SK-N-MC (cell line): Measurements from ENCODE around the gene MPZ.

Source experiments
- DNase-seq: peaks from one replicate; pipeline ENCODE4 v3.0.0-alpha.2; 2011; ENCODE audit warnings: low read depth, low spot score
- H3K27ac ChIP-seq: fragments of 200-600 bp; sonication (generic); 2 replicates; pipeline ENCODE4 v1.5.1; 2016; ENCODE audit warnings: mixed run types
- H3K36me3 ChIP-seq: fragments of 200-600 bp; sonication (generic); 2 replicates; pipeline ENCODE4 v1.6.1; 2017; ENCODE audit warnings: antibody characterized with exemption, low read length, mixed read lengths; ENCODE audit not compliant: insufficient read depth
- H3K4me3 ChIP-seq: fragments of 200-600 bp; sonication (generic); 2 replicates; pipeline ENCODE4 v1.5.1; 2016
- H3K9ac ChIP-seq: fragments of 200-600 bp; sonication (generic); 2 replicates; pipeline ENCODE4 v1.8.0; 2017; ENCODE audit warnings: mixed run types, mixed read lengths; ENCODE audit not compliant: insufficient read length
- H3K9me3 ChIP-seq: fragments of 200-600 bp; sonication (generic); 2 replicates; pipeline ENCODE4 v1.6.1; 2017; ENCODE audit warnings: low read depth, mild to moderate bottlenecking, antibody characterized with exemption, low read length, moderate library complexity, mixed read lengths
- EZH2 ChIP-seq: fragments of 200-600 bp; sonication (generic); IDR thresholded peaks from one replicate; pipeline ENCODE4 v1.6.1; 2017; ENCODE audit warnings: antibody characterized with exemption
- FOXP2 ChIP-seq: optimal IDR thresholded peaks from 2 replicates; pipeline ENCODE3; 2011; ENCODE audit warnings: mild to moderate bottlenecking, moderate library complexity; ENCODE audit not compliant: insufficient read depth; ENCODE audit errors: extremely low read length, control extremely low read depth
- POLR2AphosphoS5 ChIP-seq: IDR thresholded peaks from 2 replicates; pipeline ENCODE4 v1.6.1; 2012; ENCODE audit warnings: mild to moderate bottlenecking, low read depth, low read length, borderline replicate concordance

MPZ gene

DNA sequence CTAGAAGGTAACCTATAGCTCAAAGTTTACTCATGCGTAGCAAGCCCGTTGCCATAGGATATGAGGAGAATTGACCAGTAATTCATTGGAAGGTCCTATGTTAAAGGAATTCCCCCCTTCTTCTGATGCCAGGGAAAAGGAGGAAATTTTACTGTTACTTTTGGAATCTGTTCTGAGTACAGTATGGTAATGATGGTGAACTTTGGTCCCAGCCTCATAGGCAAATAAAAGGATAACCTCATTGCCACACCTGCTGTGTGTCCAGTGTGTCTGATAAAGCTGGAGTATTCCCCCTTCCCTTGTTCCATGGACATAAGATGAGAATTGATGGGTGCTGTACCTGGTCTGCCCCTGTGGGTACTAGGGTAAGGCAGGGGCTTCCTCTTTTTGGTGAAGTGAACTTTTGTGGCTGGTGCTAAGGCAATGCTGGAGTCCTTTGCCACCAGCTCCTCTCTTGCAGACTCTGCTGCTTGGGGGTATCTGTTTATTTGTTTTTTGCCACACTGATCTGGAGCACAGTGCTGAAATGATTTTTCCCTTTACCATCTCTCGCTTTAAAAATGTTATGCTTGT is 22.2 kb downstream of the MPZ start:
- H3K27ac ChIP-seq, result no peak overlapping the region
- no peak overlapping the region for H3K4me3 ChIP-seq
- no peaks in the 10 kb centered on the region for H3K9me3 ChIP-seq
- TF ChIP-seq EZH2 (no peak), FOXP2 (no peak), POLR2AphosphoS5 (no peak)
- H3K9ac ChIP-seq, result no peak overlapping the region
- H3K36me3 ChIP-seq, result no peaks in the 10 kb centered on the region
- no peak for DNase-seq

DNA sequence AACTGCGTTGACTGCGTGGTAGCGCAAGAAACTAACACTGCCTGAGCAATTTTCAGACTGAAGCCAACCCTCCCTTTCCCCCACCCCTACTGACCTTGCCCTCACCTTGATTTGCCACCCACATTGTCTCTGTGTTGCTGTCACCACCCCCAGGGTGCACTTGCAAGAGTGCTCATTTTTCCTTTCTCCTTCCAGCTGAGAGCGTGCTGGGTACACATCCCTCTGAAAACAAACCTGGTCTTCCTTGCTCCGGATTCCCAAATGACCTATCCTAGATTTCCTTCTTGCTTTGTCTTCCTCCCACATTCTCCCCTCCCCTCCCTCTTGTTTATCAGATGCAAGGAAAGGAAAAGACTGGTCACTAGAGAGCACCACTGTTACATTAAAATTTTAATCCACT is 24.2 kb downstream of the MPZ start:
- no peak overlapping the region for H3K9ac ChIP-seq
- H3K27ac ChIP-seq, result no peak overlapping the region
- H3K4me3 ChIP-seq, result no peak overlapping the region
- H3K36me3 ChIP-seq, result no peaks in the 10 kb centered on the region
- no peak for DNase-seq
- no peaks in the 10 kb centered on the region for H3K9me3 ChIP-seq
- TF ChIP-seq POLR2AphosphoS5, result no peak
- no peak for TF ChIP-seq FOXP2
- no peak for TF ChIP-seq EZH2

DNA sequence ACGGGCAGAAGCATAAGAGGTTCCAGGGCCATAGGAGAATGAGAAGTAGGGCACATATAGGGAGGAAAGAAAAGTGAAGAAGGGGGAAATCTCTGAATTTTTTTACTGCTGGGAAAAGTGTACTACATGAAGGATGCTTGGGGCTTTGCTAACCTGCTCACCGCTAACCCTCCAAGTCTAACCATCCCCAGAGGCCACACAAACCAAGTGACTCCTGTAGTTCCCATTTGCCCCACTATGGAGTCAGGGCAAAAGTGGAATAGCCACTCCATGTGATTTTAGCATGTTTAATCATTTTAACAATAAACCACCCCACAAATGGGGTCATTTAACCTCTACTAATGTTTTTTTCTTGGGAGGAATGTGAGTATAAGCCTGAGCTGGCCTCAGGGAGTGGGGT is 24.7 kb downstream of the MPZ start:
- Histone ChIP-seq H3K4me3 (no peak overlapping the region), H3K27ac (no peak overlapping the region), H3K36me3 (no peaks in the 10 kb centered on the region), H3K9ac (no peak overlapping the region), H3K9me3 (no peaks in the 10 kb centered on the region)
- DNase-seq, result no peak
- TF ChIP-seq FOXP2 (no peak), POLR2AphosphoS5 (no peak), EZH2 (no peak)

DNA sequence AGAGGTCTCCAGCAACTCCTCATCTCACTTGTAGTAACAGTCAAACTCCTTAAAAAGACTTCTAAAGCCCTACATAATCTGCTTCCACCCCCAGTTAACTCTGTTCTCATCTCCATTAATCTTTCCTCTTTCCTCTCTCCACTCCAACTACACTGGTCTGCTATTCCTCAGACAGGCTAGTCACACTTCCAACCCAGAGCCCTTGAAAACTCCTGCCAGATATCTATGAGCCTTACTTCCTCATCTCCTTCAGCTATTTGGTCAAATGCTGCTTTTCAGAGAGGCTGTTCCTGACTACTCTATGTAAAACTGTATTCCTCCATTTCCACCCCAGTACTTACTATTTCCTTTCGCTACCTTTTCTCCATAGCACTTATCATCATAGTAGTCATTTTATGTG is 26.8 kb downstream of the MPZ start:
- Histone ChIP-seq H3K27ac (no peak overlapping the region), H3K4me3 (no peak overlapping the region), H3K9ac (no peak overlapping the region), H3K9me3 (no peaks in the 10 kb centered on the region), H3K36me3 (no peaks in the 10 kb centered on the region)
- TF ChIP-seq POLR2AphosphoS5 (no peak), EZH2 (no peak), FOXP2 (no peak)
- no peak for DNase-seq

DNA sequence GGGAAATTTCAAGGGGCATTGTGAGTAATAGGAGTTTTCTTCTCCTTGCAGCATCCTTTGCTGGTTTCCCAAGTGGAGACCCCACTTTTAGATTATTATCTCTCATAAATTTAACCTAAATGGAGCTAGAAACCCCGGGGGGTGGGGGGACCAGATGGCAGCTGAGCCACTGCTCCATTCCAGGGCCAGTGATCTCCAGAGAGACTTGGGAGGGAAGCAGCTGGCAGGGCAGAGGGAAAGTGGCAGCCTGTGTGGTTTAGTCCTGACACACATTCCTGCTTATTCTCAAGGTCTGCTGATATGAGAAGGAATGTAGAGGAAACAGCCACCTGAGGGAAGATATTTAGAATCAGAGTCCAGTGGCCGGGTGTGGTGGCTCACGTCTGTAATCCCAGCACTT is 34.9 kb downstream of the MPZ start:
- no peak for TF ChIP-seq FOXP2
- TF ChIP-seq EZH2, result no peak
- no peak for TF ChIP-seq POLR2AphosphoS5
- H3K27ac ChIP-seq, result no peak overlapping the region
- H3K9ac ChIP-seq, result no peak overlapping the region
- H3K36me3 ChIP-seq, result no peaks in the 10 kb centered on the region
- no peak overlapping the region for H3K4me3 ChIP-seq
- H3K9me3 ChIP-seq, result no peaks in the 10 kb centered on the region
- DNase-seq, result no peak

DNA sequence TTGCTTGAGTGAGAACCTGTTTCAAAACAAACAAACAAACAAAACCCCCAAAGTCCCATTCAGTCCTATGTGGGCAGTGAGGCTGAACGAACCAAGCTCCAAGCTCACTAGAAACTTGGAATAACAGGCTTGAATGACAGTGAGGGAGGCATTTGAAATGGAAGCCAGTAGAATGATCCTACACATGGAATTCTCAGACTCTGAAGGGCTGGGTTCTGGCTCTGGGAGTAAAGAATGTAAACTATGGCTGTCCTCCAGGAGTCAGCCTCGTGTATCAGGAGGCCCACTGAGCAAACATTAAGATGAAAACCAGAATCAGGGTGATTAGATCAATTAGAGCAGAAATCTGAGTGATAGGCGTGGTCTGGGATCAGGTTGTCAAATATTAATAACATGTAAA is 36.4 kb downstream of the MPZ start:
- H3K36me3 ChIP-seq, result no peaks in the 10 kb centered on the region
- no peak for TF ChIP-seq POLR2AphosphoS5
- no peak for TF ChIP-seq EZH2

DNA sequence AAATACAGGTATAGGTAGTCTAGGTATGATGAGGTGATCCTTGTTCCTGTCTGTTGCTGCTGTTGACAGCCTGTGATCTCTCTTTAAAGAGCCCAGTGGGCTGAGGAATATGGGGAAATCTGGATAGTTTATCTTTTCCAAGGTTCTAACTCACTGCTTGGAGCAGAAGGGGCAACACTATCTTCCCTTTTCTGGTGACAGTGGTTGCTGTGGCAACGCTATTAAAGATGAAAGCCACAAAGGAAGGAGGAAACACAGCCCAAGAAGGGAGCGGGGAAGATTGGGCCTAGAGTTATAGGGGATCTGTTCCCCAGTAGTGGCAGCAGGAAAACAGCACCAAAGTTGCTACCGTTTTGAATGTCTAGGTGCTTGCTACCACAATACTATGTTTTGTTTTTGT is 42.4 kb downstream of the MPZ start:
- Histone ChIP-seq H3K9ac (no peak overlapping the region), H3K27ac (no peak overlapping the region), H3K36me3 (no peaks in the 10 kb centered on the region), H3K4me3 (no peak overlapping the region), H3K9me3 (no peaks in the 10 kb centered on the region)
- TF ChIP-seq EZH2 (no peak), FOXP2 (no peak), POLR2AphosphoS5 (no peak)
- DNase-seq, result no peak

More for the DNA sequence above, 36.4 kb downstream of the MPZ start:
- H3K9me3 ChIP-seq, result no peaks in the 10 kb centered on the region
- no peak overlapping the region for H3K27ac ChIP-seq
- H3K9ac ChIP-seq, result no peak overlapping the region
- H3K4me3 ChIP-seq, result no peak overlapping the region
- DNase-seq, result no peak

DNA sequence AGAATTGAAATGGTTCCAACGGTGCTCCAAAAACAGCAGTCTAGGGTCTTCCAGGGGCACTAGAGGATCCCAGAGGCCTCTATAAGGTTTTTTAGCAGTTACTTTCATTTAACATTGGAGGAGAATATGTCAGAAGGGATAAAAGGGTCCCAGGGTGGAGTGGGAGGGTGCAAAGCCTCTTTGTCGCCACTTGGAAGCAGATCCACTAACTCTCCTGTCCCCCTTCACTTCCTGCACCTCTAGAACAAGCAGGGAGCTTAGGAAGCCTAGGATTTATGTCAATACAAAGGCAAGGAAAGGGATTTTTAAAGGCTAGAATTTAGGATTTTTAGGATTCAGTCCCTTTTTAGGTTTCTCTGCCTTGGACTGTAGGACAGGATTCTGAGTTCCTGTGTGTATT is 42.9 kb downstream of the MPZ start:
- no peak for DNase-seq
- Histone ChIP-seq H3K36me3 (no peaks in the 10 kb centered on the region), H3K4me3 (no peak overlapping the region), H3K27ac (no peak overlapping the region), H3K9ac (no peak overlapping the region), H3K9me3 (no peaks in the 10 kb centered on the region)
- no peak for TF ChIP-seq FOXP2
- TF ChIP-seq EZH2, result no peak
- no peak for TF ChIP-seq POLR2AphosphoS5

DNA sequence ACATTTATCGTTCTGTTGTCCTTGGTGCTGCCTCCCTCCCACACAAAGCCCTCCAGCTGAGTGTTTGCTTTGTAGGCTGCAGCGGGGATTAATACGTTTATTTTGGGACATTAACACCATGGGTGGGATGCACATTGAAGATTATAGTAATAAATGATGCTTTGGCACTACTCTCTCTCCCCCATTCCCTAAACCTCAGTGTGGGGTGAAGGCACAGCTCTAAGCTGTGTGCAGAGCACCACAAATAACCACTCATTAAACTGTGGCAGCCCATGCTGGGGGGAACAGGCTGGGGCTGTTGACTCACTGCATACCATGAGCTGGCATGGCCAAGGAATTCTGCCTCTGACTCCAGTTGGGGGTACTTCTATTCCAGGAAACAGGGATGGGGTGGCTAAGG is 43.6 kb downstream of the MPZ start:
- Histone ChIP-seq H3K27ac (no peak overlapping the region), H3K9me3 (no peaks in the 10 kb centered on the region), H3K36me3 (no peaks in the 10 kb centered on the region), H3K9ac (no peak overlapping the region), H3K4me3 (no peak overlapping the region)
- no peak for DNase-seq
- TF ChIP-seq FOXP2 (no peak), POLR2AphosphoS5 (no peak), EZH2 (no peak)
